Activated T-cell treated with anti-CD3 and anti-CD28 coated beads for 4 hours (primary cell): ENCODE results near the gene FKBP5.
"Not testable (repeated sequence)": the region's sequence is repeated elsewhere in the genome, so short reads cannot be mapped to it uniquely, and the experiment has no call there.

Experiments
- DNase-seq: peaks from one replicate; pipeline ENCODE4 v3.0.0-alpha.2; 2020

Gene FKBP5

DNA sequence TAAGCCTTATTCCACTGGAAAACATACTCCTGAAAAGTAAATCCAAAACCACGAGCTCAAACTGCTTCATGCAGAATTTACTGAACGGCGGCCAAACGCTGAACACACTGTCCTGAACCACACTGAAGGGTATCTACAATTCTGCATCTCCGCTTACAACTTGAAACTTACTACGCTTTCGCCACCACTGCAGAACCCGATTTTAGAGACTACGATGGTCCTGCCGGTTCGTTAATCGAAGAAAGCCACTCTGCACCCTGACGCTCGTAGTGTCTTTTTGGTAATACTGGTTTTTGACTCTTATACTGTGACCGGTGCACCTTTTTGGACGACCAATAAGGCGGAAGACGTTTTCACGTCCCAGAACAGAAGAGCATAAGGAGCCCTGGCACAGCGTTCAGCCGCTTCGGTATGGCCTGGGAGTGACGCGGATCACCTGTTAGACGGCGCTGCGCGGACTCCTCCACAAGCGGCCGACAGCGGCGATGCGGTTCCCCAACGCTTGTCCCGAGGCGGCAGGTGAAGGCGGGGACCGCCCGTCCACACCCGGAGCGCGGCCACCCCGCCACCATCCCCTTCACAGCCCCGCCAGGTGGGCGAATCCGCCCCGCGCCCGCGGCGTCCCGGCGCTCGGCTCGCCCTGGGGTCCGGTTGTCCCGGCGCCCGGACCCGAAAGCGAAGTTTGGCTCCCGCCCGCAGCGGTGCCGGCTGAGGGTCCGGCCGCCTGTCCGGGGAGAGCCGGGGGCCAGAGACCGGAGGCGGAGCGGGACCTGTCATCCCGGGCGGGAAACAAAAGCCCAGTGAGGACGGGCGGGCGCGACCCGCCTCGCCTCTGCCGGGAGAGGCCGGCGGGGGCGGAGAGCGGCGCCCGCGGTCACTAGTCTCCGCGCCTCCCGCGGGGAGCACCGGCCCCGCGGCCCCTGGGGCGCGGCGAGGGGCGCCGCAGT, 784 bp downstream of the FKBP5 start:
- peak; percentile 28 for DNase-seq

DNA sequence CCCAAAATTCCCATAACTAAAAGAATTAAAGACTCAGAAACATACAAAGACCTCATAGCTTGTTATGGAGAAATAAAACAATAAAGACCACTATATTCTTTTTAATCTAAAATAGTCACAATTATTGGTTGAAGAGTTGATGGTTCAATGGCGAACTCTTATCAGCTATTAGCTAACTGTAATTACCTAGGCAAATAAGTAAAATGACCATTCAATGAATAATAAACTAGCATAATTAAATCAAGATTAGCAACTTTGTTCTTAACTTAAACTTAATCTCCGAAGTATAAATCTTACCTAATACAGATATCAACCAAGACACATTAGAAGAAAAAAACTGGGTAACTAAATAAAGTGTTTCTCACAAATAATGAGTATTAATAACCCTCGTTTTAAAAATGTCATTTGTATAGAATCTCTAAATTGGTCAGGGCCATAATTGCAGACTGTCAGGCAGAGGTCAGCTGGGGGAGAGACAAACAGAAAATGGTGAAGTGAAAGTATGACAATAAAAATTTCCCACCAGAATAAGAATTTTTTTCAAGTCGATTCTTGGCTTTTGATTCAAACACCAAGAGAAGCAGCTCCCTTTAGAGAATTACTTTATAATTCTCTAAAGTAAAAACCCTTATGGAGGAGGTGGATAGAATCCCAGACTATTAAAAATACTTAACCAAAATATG, 1.7 kb downstream of the FKBP5 start:
- no peak for DNase-seq

DNA sequence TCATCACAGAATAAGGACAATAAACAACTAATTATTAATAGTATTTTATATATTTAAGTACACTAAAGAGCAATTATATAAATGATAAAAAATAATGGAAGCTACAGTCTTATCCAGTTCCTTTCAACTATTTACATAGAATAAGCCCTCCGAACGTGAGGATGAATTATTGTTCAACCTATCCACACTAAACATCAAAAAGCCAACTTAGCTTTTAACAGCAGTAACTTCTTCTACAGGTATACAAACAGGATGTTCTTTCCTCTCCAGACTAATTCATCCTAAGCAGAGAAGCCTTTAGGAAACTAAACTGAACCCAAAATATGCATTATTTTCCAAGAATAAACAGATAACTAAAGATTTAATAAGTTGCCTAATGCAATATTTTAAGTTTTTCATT, 2.3 kb downstream of the FKBP5 start:
- no peak for DNase-seq

DNA sequence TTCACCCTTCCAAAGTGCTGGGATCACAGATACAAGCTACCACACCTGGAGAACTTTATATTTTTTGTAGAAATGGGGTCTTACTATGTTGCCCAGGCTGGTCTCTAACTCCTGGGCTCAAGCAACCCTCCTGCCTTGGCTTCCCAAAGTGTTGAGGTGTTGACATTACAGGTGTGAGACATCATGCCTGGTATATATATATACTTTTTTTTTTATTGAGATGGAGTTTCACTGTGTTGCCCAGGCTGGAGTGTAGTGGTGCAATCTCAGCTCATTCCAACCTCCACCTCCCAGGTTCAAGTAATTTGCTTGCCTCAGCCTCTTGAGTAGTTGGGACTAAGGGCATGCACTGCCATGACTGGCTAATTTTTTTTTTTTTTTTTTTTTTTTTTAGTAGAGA, 5.4 kb downstream of the FKBP5 start:
- no peak for DNase-seq

DNA sequence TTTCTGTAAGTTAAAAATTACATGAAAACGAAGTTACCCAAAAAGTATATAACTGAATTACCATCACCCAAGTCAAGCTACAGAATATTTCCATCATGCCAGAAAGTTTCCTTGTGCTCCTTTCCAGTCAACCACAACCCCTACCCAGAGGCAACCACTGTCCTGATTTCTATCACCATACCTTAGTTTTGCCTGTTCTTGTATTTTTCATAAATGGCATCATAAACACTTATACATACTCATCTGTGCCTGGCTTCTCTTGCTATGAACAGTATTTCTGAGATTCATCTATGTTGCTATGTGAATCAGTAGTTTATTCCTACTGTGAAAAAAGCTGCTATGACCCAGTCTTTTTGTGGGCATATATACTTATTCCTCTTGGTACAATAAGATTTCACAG, 7.4 kb downstream of the FKBP5 start:
- DNase-seq = no peak

DNA sequence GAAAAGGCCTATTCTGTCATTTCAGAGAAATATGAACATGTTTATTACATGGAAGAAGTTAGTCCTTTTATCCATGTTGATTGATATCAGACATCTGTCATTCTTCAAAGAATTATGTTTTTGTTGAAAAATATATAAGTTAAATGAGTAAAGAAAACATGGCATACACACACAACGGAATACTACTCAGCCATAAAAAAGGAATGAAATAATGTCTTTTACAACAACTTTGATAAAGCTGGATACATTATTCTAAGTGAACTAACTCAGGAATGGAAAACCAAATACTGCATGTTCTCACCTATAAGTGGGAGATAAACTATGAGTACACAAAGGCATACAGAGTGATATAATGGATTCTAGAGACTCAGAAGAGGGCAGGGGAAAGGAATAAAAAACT, 9.3 kb downstream of the FKBP5 start:
- DNase-seq = no peak

DNA sequence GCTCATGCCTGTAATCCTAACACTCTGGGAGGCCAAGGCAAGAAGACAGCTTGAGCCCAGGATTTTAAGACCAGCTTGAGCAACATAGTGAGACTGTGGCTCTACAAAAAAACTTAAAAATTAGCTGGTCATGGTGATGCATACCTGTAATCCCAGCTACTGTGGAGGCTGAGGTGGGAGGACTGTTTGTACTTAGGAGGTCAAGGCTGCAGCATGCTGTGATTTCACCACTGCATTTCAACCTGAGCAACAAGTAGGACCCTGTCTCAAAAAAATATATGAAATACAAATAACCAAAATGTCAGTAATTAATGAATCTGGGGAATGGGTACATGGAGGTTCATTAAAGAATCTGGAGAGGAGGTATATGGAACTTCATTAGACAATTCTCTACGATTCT, 9.9 kb downstream of the FKBP5 start:
- no peak for DNase-seq

DNA sequence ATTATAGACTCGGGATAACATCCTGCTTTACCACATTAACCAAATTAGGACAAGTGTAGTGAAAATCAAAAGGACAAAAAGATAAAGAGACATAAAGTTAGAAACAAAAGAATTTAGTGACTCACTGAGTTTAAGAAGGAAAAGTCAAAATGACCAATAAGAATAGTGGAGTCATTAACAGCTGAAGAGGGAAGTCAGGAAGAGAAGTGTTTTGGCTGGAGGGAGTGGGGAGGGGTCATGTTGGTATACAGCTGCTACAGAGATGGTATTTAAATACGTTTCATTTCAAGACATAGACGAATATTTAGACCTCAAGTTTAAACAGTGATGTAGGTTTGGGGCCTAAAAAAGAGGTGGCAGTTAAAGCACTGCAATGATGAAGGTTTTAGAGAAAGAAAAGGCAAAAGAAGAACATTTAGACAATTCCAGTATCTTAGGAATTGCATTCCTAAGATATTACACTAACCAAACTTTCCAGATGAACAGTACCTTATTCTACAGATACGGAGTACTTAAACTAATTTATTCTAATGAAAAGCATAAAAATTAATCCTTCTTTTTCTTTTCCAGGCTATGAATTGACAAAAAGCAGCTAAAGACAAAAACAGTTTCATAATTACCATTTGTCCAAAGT, 10.6 kb downstream of the FKBP5 start:
- no peak for DNase-seq

DNA sequence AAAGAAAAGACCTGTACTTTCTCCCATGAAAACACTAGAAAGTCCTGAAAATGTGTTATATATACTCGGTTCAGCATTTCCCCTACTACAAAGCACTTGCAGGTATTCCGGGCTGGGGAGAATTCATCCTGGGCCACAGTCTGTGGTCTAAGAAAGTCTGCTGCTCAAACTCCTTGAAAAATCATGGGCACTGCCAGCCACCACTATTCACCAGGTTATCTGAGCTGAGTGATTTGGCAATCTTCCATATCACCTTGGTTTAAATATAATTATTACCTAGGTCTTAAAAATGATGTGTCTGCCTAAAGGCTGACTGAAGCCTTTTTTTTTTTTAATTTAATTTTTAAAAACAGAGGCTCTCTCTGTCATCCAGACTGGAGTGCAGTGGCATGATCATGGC, 11.3 kb downstream of the FKBP5 start:
- DNase-seq = no peak

DNA sequence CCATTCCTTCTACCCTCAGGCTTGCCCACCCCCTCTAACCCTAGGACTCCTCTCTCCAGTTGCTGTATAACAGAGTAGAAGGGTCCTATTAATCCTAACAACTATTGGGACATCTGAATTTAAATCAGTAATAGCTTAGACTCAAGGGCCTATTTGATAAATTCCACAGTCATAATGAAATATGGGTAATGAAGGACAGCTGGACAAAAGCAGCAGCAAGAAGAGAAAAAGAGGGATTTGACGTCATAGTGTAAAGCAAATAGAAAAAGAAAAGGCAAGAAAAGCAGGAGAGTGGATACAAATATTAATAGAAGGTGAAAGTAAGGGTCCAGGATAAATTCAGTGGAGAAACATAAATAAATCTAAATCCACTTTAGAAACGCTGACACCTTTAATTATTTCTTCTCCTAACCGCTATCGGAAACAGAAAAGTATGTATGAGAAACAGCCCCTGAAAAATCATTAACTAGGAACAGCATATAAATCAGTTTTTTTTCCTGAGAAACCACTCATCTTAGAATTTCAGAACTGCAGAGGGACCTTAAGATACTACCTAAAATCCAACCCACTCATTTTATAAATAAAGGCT, 12.8 kb downstream of the FKBP5 start:
- no peak for DNase-seq

DNA sequence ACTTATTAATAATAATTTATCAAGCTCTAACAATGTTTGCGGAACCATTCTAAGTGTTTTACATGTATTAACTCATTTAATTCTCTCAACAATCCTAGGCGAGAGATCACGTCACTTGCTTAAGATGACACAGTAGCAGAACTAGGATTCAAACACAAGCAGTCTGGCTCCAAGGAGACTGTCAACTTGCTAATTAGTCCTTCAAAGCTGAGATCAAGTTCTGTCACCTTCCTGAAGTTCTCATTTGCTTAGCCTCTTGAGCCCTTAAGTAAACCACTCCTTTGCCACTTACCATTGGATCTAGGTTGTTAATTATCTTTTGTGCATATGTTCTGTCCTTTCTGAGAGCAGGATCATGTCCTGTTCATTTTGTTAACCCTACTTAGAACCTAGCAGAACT, 14.1 kb downstream of the FKBP5 start:
- no peak for DNase-seq

DNA sequence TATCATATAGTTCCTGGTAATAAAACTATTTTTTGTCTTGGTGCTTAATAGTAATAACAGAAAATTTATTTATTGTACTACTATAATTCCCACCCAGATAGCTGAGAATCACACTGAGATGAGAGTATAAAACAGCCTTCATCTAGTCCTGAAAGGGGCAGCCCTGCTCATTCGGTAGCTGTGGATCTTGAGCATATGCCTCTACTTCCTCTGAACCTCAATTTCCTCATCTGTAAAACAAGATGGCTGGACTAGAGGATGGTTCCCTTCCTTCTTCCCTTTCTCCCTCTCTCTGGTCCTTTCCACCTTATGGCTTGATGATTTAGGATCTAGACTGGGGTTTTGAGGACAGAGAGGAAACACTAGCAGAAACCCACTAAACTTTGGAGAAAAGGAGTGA, 15.0 kb downstream of the FKBP5 start:
- DNase-seq = no peak

DNA sequence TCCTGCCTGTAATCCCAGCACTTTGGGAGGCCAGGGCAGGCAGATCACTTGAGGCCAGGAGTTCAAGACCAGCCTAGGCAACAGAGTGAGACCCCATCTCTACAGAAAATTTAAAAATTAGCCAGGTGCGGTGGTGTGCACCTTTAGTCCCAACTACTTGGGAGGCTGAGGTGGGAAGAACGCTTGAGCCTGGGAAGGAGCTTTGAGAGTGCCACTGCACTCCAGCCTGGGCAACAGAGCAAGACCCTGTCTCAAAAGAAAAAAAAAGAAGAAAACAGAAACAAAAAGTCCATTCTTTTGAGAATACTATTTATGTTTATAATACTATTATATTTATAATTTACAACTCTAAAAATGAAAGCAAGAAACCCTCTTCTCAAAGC, 15.4 kb downstream of the FKBP5 start:
- not testable (repeated sequence) for DNase-seq

DNA sequence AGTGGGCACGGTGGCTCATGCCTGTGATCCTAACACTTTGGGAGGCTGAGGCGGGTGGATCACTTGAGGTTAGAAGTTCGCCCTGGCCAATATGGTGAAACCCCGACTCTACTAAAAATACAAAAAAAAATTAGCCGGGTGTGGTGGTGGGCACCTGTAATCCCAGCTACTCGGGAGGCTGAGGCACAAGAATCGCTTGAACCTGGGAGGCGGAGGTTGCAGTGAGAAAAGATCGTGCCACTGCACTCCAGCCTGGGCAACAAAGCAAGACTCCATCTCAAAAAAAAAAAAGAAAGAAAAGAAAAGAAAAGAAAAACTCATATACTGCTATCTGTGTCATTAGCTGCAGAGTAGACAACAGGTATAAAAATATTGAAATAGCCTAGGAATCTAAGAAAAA, 18.3 kb downstream of the FKBP5 start:
- DNase-seq = not testable (repeated sequence)

DNA sequence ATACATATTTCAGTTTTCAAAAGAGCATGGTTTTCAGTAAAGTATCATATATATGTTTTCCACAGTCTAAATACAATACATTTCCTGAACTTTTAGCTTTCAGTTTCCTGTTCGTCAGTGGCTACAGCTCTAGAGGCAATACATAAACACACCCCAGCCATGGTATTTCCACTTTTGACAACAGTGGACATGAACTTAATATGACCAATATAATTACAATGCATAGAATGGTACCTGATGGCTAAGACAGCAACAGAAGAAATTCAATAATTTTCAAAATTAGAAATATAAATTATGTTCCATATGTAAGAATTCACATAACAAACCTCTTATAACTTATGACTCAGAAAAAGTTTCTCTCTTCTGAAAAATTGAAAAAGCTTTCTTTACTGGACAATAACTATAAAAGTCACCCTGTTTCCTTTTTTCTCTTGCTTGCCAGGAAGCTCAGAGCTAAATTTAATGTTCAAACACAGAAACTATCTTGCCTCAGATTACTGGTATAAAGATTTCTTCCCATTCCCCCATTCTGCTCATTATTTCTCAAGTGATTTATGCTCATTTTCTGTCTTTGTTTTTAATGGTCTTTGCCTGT, 19.2 kb downstream of the FKBP5 start:
- no peak for DNase-seq

DNA sequence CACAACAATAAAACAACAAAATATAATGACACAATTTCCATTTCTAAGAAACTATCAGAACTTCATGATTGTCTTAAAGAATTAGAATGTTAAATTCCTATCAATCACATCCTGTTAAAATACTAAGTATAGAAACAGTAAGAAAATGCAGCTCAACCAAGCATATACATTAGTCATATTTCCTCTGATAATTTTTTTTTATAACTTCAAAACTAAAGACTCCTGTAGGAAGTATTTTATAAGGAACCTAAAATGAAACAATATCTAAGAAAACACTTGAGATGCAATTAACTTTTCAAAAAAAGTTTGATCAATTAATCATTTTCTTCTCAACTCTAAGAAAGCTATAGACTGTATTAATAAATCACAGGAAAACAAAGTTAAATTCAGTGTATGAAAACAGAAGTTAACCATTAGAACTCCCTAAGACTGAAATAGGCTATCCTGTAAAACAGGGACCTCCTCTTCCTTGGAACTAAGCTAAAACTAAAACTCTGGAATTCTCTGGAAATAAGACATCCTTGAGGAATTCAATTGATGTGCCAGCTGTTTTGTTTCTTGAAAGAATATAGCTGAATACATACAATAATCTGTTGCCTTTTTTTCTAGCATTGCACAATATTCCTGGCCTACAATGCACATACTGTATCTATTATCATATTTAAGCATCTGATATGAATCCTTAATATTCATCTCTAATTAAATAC, 19.8 kb downstream of the FKBP5 start:
- DNase-seq = no peak

DNA sequence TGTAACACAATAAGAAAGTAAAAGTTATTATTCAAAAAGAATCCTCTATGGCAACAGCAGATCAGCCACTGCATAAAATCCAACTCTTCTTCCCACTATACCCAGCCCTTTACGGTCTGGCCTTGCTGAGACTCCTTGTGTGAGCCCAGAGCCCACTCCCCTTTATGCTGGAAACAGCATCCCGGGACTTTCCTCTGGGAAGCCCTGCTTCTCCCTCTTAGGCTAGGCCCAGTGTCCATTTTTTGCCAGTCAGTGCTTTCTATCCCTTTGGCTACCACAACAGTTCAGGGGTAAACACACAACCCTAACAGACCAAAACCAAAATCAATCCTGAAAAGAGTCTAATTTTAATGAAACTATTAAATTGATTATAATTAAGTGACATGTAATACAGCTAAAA, 20.6 kb downstream of the FKBP5 start:
- DNase-seq = no peak

DNA sequence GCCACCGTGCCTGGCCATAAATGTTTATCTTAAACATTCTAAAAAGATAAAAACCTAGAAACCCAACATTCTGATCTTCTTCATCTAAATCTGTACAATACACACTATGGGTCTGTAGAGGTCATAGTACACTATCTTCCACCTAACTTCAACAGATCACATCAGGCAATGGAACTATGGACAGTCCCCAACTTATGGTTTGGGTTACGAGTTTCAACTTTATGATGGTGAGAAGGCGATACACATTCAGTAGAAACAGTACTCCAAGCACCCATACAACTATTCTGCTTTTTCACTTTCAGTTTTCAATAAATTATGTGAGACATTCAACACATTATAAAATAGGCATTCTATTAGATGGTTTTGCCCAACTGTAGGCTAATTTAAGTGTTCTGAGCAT, 23.1 kb downstream of the FKBP5 start:
- no peak for DNase-seq

DNA sequence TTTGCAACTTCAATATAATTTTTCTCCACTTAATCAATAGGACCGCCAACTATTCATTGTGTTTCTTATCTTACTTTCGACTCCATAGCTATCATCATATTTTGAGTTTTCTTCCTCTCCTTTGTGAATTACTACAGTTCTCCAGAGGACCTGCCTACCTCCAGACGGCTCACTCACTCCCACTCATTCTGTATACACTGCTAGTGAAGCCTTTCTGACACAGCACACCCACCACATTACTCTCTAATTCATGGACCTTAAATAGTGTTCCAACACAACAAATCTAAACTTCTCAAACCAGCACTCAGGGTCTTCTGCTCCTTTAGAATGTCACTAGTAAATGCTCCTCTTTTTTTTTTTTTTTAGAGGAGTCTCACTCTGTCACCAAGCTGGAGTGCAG, 23.8 kb downstream of the FKBP5 start:
- DNase-seq = no peak

DNA sequence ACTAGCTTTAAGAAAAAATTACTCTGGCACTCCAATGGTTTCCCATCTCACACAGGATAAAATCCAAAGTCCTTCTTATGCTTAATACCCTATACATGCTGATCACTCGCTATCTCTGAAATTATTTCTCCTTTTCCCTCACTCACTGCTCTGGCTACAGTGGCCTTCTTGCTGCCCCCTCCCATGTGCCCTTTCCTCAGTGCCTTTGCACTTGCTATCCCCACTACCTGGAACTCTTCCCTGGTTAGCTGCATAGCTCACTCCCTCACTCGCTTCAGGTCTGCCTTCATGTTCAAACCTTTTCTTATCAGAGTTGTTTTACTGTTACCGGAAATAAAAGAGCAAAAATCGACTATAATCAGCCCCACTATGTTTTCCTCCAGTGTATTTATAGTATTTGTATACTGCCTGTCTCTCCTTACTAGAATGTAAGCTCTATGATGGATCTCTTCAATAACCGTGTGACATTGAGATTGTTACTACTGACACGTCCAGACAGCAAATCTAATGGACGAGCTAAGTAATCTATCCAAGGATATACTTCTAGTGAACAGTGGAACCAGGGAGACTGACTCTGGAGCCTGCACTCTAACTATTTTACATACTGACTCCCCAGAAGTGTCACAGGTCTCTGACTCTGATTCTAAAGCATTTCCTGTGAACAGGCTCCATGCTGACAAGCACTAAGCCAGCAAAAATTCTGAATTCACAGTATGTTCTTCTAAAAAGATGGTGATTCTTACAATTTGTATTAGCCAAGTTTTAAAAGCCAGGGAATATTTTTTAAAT, 25.1 kb downstream of the FKBP5 start:
- DNase-seq = no peak

DNA sequence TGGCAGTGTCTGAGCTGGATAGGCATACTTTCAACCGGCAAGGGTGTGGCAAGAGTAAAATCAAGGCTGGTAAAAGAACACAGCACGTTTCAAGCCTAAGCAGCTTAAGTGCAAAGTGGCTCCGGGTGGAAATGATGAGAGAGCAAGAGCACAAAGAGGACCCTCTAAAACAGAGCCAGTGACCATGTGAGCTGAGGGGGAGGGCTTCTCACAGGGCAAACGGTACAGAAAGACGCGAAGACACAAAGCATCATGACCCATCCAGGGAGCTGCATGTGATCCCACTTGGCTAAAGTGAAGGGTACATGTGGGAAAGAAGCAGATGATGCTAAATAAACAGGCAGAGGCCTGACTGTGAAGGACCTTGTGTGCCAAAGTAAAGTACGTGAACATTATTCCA, 25.7 kb downstream of the FKBP5 start:
- no peak for DNase-seq

DNA sequence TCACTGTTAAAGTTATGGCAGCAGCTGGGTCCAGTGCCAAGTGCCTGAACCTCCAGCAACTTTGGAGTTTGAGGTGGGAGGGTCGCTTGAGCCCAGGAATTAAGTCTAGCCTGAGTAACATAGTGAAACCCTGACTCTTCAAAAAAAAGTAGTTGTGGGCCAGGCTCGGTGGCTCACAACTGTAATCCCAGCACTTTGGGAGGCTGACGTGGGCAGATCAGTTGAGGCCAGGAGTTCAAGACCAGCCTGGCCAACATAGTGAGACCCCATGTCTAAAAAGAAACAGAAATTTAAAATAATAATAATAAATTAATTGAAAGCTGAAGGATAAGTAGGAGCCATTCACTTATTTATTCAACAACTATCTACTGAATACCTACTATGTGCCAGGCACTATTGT, 33.8 kb downstream of the FKBP5 start:
- no peak for DNase-seq
